K562 (cell line): ENCODE results near the gene BCO2. TPM values are rescaled to one million over a fixed set of nuclear protein-coding genes. Genes with fewer than 3 reads are reported as not detected.

ENCODE experiments used
- ATAC-seq: fragments of 200-7000 bp; cut with Tn5 transposase; 3 replicates; pipeline ENCODE4 v1.9.1; 2020; ENCODE audit warnings: moderate library complexity
- BruUV-seq: library from RNA; stranded (reverse); fragments of 400-500 nt; replicated peaks from 2 replicates; lab custom pipeline; 2021; lab: Mats Ljungman, UMichigan
- CTCF ChIA-PET: fragments of 300-600 bp; formaldehyde crosslinking; extraction: SDS; loops from one replicate; lab custom pipeline; 2021; ENCODE audit warnings: low intra/inter-chr PET ratio; lab: Yijun Ruan, JAX
- POLR2A ChIA-PET: fragments of 300-600, 350-650 bp; sonication (Branson Sonifier 250); formaldehyde crosslinking; extraction: SDS; loops from one replicate; lab custom pipeline; 2021; ENCODE audit warnings: antibody characterized with exemption, inconsistent platforms; lab: Yijun Ruan, JAX
- DNase-seq, 4 experiments: peaks; one replicate each; pipeline versions ENCODE4 v3.0.0 to v3.0.0-alpha.2; 2011 to 2018; ENCODE audit warnings: low spot score in 3 of 4, mixed read lengths in 3 of 4; ENCODE audit errors: extremely low read depth in 1 of 4
- FAIRE-seq: peaks from 2 replicates; lab custom pipeline; 2011; peaks lifted over from hg19 to GRCh38; lab: Jason Lieb, UNC
- H2AFZ ChIP-seq: 2 replicates; pipeline ENCODE4 v1.6.0; 2011; ENCODE audit warnings: low read depth, low read length, control low read depth, inconsistent platforms
- H3K27ac ChIP-seq: fragments of 200-600 bp; 3 replicates; pipeline ENCODE4 v1.8.0; 2011; ENCODE audit warnings: low read depth, mild to moderate bottlenecking, control low read depth, inconsistent platforms, low read length, moderate library complexity, mixed read lengths; ENCODE audit errors: extremely low read depth
- H3K27me3 ChIP-seq, 2 experiments: fragments of 300-600 bp in 1 of 2; 2 replicates in 1 of 2; 3 replicates in 1 of 2; pipeline versions ENCODE4 v1.6.0 to v1.8.0; 2011; ENCODE audit warnings: inconsistent platforms in 2 of 2, low read length in 2 of 2, mild to moderate bottlenecking in 1 of 2, mixed read lengths in 1 of 2, moderate library complexity in 1 of 2; ENCODE audit not compliant: control insufficient read depth in 2 of 2, insufficient read depth in 2 of 2
- H3K36me3 ChIP-seq: fragments of 300-600 bp; 3 replicates; pipeline ENCODE4 v1.8.0; 2011; ENCODE audit warnings: mild to moderate bottlenecking, low read length, inconsistent platforms; ENCODE audit not compliant: control insufficient read depth, insufficient read depth
- H3K4me1 ChIP-seq, 2 experiments: fragments of 200-600 bp in 1 of 2; replicated peaks in 1 of 2; 2 replicates in 1 of 2; 3 replicates in 1 of 2; pipeline versions ENCODE4 v1.5.1 to v1.8.0; 2011; ENCODE audit warnings: inconsistent platforms in 2 of 2, low read length in 2 of 2, mild to moderate bottlenecking in 1 of 2, mixed read lengths in 1 of 2, moderate library complexity in 1 of 2; ENCODE audit not compliant: control insufficient read depth in 2 of 2, insufficient read depth in 2 of 2
- H3K4me2 ChIP-seq: 2 replicates; pipeline ENCODE4 v1.6.1; 2011; ENCODE audit warnings: low read length, control low read depth, inconsistent platforms, mixed read lengths; ENCODE audit not compliant: insufficient read depth
- H3K4me3 ChIP-seq: fragments of 200-600 bp; sonication (generic), shearing (Covaris generic); 2 replicates; pipeline ENCODE4 v1.5.1; 2016; ENCODE audit warnings: control low read depth, inconsistent platforms
- H3K79me2 ChIP-seq: fragments of 200-600 bp; 3 replicates; pipeline ENCODE4 v1.8.0; 2011; ENCODE audit warnings: low read length, inconsistent platforms; ENCODE audit not compliant: control insufficient read depth, insufficient read depth
- H3K9ac ChIP-seq, 2 experiments: 2 replicates each; pipeline versions ENCODE4 v1.6.0 to v1.6.1; 2011; ENCODE audit warnings: low read depth in 2 of 2, low read length in 2 of 2, control low read depth in 1 of 2, inconsistent platforms in 1 of 2, mild to moderate bottlenecking in 1 of 2, mixed read lengths in 1 of 2; ENCODE audit not compliant: insufficient read depth in 1 of 2
- H3K9me1 ChIP-seq: one replicate; pipeline ENCODE4 v1.6.0; 2011; ENCODE audit warnings: inconsistent platforms, mild to moderate bottlenecking, low read length, moderate library complexity; ENCODE audit not compliant: control insufficient read depth, insufficient read depth
- H3K9me3 ChIP-seq: replicated peaks from 2 replicates; pipeline ENCODE4 v1.5.1; 2011; ENCODE audit warnings: low read depth, low read length, inconsistent platforms; ENCODE audit not compliant: control insufficient read depth, insufficient read depth
- H4K20me1 ChIP-seq: replicated peaks from 2 replicates; pipeline ENCODE4 v1.6.1; 2011; ENCODE audit warnings: low read length, inconsistent platforms, mixed read lengths; ENCODE audit not compliant: control insufficient read depth, insufficient read depth
- BCOR ChIP-seq: fragments of 450-650 bp; IDR thresholded peaks from 2 replicates; pipeline ENCODE4 v1.6.1; 2016
- CBFA2T3 ChIP-seq: fragments of 450-650 bp; IDR thresholded peaks from 2 replicates; pipeline ENCODE4 v1.6.1; 2017
- CC2D1A ChIP-seq: fragments of 450-650 bp; IDR thresholded peaks from 2 replicates; pipeline ENCODE4 v1.6.1; 2017; ENCODE audit warnings: mild to moderate bottlenecking
- GTF2E2 ChIP-seq: fragments of 200-800 bp; sonication (Bioruptor generic); IDR thresholded peaks from 2 replicates; pipeline ENCODE4 v1.6.1; 2016; ENCODE audit warnings: missing genetic modification characterization, missing compliant biosample characterization
- KDM1A ChIP-seq, 2 experiments: fragments of 450-650 bp; IDR thresholded peaks; 2 replicates each; pipeline ENCODE4 v1.6.1; 2016; ENCODE audit warnings: mild to moderate bottlenecking in 2 of 2
- MTA1 ChIP-seq: fragments of 450-650 bp; IDR thresholded peaks from 2 replicates; pipeline ENCODE4 v1.6.1; 2017; ENCODE audit warnings: borderline replicate concordance
- TCF7 ChIP-seq: sonication (generic); IDR thresholded peaks from 2 replicates; pipeline ENCODE4 v1.6.1; 2016; ENCODE audit warnings: antibody characterized with exemption, borderline replicate concordance
- ZSCAN32 ChIP-seq: fragments of 450-650 bp; formaldehyde crosslinking; IDR thresholded peaks from 2 replicates; pipeline ENCODE4 v1.4.0; 2020; ENCODE audit warnings: mild to moderate bottlenecking, moderate library complexity
- whole genome bisulfite sequencing: fragments of 100-300 bp; shearing (Covaris generic); methylation state at CpG from one replicate; pipeline ENCODE4 v1.1.6; 2016; ENCODE audit warnings: low coverage, mixed read lengths; ENCODE audit not compliant: insufficient coverage; ENCODE audit errors: missing lambda C conversion rate; 5-methylcytosine and 5-hydroxymethylcytosine counted together
- in situ Hi-C: fragments of 300-500 bp; cut with MboI; formaldehyde crosslinking; loops from 4 replicates; pipeline ENCODE4 v1.15.0; 2018; ENCODE audit warnings: inconsistent platforms, mixed read lengths
- intact Hi-C: fragments of 100-400 bp; cut with micrococcal nuclease; formaldehyde crosslinking; loops from 2 replicates; pipeline ENCODE4 v1.14.2; 2022
- polyA plus RNA-seq, 8 experiments: library from polyadenylated mRNA; depleted of rRNA in 4 of 8; stranded (reverse) in 5 of 8; unstranded in 3 of 8; fragments of >200 nt; fragmentation: Nextera tagmentation in 2 of 8; fragmentation: Illumina TruSeq in 1 of 8; extraction: Ambion mirVana in 2 of 8; extraction: Trizol in 1 of 8; gene quantifications; 2 replicates each; pipeline versions ENCODE4 v1.2.1 to v1.2.3, GENCODE V29; 2011 to 2014; ENCODE audit warnings: inconsistent platforms in 1 of 8, missing spikeins in 1 of 8
- total RNA-seq, 7 experiments: library from RNA; depleted of rRNA in 6 of 7; stranded (reverse); fragments of >200 nt in 6 of 7; fragmentation: Illumina TruSeq in 2 of 7; extraction: Trizol in 2 of 7; gene quantifications; 2 replicates each; pipeline versions ENCODE4 v1.2.1 to v1.2.3, GENCODE V29; 2011 to 2021; ENCODE audit warnings: low replicate concordance in 1 of 7

Gene BCO2
- total and polyA plus RNA-seq, 9 of the 15 experiments (the other 6 are each of a cell fraction or from before 2014, with no cell fraction given), result 0.21 to 1.0 (median 0.47) TPM; not detected in 1

- FAIRE-seq (no peak), DNase-seq (no peak), ATAC-seq (no peak)
- Histone ChIP-seq H2AFZ (no peak overlapping the region), H3K4me1 (no peaks in the 10 kb centered on the region), H3K9me3 (no peaks in the 10 kb centered on the region), H3K9ac (no peak overlapping the region), H3K79me2 (no peaks in the 10 kb centered on the region), H3K27me3 (no peaks in the 10 kb centered on the region), H3K4me3 (no peak overlapping the region), H4K20me1 (no peaks in the 10 kb centered on the region), H3K36me3 (no peaks in the 10 kb centered on the region), H3K4me2 (no peak overlapping the region), H3K27ac (no peak overlapping the region), H3K9me1 (no peaks in the 10 kb centered on the region)
- no TSS peak for BruUV-seq
- 43% methylated on average over 2 of the region's 2 CpGs for WGBS
- CTCF ChIA-PET, result no interaction called here
- TF ChIP-seq MTA1 (no peak), ZSCAN32 (no peak), CC2D1A (no peak), TCF7 (no peak), BCOR (0 out of 2 replicates have a peak, but pooled peaks have one; percentile 13), KDM1A (IDR thresholded peaks at IDR 0.05) (peak; percentile 23 to 49; a peak in 1 of 4 replicates), CBFA2T3 (peak; percentile 25; the same call in 1 of the 2 replicates), GTF2E2 (no peak)
- in situ Hi-C loops (no loop called here), intact Hi-C loops (no loop called here)
- POLR2A ChIA-PET, result interaction anchor here (0.6 kb wide), 2 partner anchors 11 to 125 kb away, joined by 3 to 4 read pairs; no protein-coding TSS in a partner anchor
Measured at GRCh38 chr11:112127056-112127455, 48.3 kb upstream of the BCO2 start.
